ENCODE measurements around the gene LAMA2. TPM values are rescaled to one million over a fixed set of nuclear protein-coding genes. Genes with fewer than 3 reads are reported as not detected.
A peak's percentile ranks its signal among the peaks of the same experiment; 100 is the strongest.

The LAMA2 gene
- total RNA-seq, 4 donors from 2014 or later: 115 to 153 (median 134) TPM

DNA sequence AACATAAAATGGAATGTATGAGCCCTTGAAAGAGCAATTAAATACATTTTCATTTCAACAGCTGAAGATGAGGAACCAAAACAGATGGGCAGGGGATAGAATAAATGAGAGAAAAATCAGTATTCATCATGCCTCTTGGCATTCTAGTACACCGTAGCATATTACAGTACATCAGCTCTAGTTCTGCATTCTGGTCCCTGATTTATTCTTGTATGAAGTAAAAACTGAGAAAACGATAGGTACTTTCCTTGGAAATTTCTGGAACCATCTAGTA, 477.7 kb downstream of the LAMA2 start:
- H3K9me3 ChIP-seq: no peaks in the 10 kb centered on the region
- no peak overlapping the region for H3K27ac ChIP-seq (replicated peaks in 1 of 4)
- peaks cover 0 to 36% (median 0%) of the 10 kb centered on the region in 4 donors for H3K36me3 ChIP-seq
- intact Hi-C loops (cut with DNase I): no loop called here
- no peak overlapping the region for H3K4me3 ChIP-seq
- TF ChIP-seq, protein P1, sequence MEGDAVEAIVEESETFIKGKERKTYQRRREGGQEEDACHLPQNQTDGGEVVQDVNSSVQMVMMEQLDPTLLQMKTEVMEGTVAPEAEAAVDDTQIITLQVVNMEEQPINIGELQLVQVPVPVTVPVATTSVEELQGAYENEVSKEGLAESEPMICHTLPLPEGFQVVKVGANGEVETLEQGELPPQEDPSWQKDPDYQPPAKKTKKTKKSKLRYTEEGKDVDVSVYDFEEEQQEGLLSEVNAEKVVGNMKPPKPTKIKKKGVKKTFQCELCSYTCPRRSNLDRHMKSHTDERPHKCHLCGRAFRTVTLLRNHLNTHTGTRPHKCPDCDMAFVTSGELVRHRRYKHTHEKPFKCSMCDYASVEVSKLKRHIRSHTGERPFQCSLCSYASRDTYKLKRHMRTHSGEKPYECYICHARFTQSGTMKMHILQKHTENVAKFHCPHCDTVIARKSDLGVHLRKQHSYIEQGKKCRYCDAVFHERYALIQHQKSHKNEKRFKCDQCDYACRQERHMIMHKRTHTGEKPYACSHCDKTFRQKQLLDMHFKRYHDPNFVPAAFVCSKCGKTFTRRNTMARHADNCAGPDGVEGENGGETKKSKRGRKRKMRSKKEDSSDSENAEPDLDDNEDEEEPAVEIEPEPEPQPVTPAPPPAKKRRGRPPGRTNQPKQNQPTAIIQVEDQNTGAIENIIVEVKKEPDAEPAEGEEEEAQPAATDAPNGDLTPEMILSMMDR (IDR thresholded peaks at IDR 0.05): no peak
- TF ChIP-seq POLR2AphosphoS5 (IDR thresholded peaks at IDR 0.05) (no peak), POLR2A (IDR thresholded peaks at IDR 0.05; ENCODE audit: low read depth) (no peak), EP300 (IDR thresholded peaks at IDR 0.05) (no peak)
- H3K27me3 ChIP-seq: no peaks in the 10 kb centered on the region
- no peak for DNase-seq (ENCODE audit: extremely low spot score)
- WGBS: 55% methylated on average over 2 of the region's 2 CpGs
- peaks cover 0 to 13% (median 7%) of the 10 kb centered on the region in 4 donors for H3K4me1 ChIP-seq

DNA sequence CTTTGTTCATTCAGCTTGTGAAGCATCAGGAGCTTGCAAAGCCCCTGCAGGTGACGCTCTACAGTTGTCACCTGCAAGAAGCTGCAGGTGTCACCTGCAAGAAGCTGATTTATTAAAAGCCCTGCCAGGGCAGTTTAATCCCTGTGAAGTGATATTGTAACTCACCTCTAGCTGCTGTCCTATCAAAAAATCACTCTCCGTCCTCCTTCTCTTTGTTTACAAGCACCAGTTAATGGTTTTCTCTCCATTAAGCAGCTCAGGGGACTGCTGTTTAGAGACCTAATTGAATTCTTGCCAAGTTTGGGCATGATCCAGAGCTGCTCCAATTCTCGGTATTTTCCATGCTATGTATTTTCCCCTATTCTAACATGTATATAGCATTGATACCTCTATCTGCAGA, 481.1 kb downstream of the LAMA2 start:
- TF ChIP-seq POLR2AphosphoS5 (IDR thresholded peaks at IDR 0.05) (no peak), EP300 (IDR thresholded peaks at IDR 0.05) (no peak), POLR2A (IDR thresholded peaks at IDR 0.05; ENCODE audit: low read depth) (no peak)
- TF ChIP-seq, protein P1 (IDR thresholded peaks at IDR 0.05): no peak
- intact Hi-C loops (cut with DNase I): no loop called here
- H3K36me3 ChIP-seq: peaks cover 0 to 59% (median 0%) of the 10 kb centered on the region in 4 donors
- no peaks in the 10 kb centered on the region for H3K9me3 ChIP-seq
- H3K27me3 ChIP-seq: no peaks in the 10 kb centered on the region
- no peak for DNase-seq (ENCODE audit: extremely low spot score)
- 95% methylated on average over 3 of the region's 3 CpGs for WGBS
- H3K4me1 ChIP-seq: peaks cover 0 to 13% (median 9%) of the 10 kb centered on the region in 4 donors
- H3K27ac ChIP-seq (replicated peaks in 1 of 4): no peak overlapping the region
- no peak overlapping the region for H3K4me3 ChIP-seq

DNA sequence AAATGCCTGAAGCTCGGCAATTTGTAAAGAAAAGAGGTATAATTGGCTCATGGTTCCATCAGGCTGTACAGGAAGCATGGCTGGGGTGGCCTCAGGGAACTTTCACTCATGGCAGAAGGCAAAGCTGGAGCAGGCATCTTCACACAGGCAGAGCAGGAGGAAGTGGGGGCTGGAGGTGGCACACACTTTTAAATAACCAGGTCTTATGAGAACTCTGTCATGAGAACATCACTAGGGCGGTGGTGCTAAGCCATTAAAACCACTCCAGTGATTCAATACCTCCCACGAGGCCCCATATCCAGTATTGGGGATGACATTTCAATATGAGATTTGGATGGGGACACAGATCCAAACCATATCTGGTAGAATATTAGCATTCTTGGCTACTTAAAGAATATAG, 481.8 kb downstream of the LAMA2 start:
- peaks cover 0 to 12% (median 8%) of the 10 kb centered on the region in 4 donors for H3K4me1 ChIP-seq
- no peaks in the 10 kb centered on the region for H3K27me3 ChIP-seq
- no peak for DNase-seq (ENCODE audit: extremely low spot score)
- H3K27ac ChIP-seq (replicated peaks in 1 of 4): no peak overlapping the region
- TF ChIP-seq EP300 (IDR thresholded peaks at IDR 0.05): no peak
- TF ChIP-seq, protein P1 (IDR thresholded peaks at IDR 0.05): no peak
- no peak for TF ChIP-seq POLR2A (IDR thresholded peaks at IDR 0.05; ENCODE audit: low read depth)
- TF ChIP-seq POLR2AphosphoS5 (IDR thresholded peaks at IDR 0.05): no peak
- WGBS: 72% methylated on average over 3 of the region's 3 CpGs
- peaks cover 0 to 61% (median 0%) of the 10 kb centered on the region in 4 donors for H3K36me3 ChIP-seq
- H3K9me3 ChIP-seq: no peaks in the 10 kb centered on the region
- intact Hi-C loops (cut with DNase I): no loop called here
- no peak overlapping the region for H3K4me3 ChIP-seq

DNA sequence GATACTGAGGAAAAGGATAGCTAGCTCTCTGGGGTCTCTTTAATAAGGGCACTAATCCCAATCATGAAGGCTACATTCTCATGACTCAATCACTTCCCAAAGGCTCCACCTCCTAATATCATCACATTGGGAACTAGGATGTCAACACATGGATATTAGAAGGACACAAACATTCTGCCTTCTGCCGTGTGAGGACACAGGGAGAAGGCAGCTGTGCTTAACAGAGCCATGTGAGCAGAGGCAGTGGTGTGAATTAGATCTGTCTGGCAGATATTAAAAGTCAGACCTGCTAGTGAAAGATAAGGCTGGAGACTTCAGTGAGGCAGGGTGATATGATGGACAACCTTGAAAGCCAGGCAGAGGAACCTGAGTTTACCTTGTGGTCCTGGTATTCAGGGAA, 485.1 kb downstream of the LAMA2 start:
- intact Hi-C loops (cut with DNase I): no loop called here
- no peak for TF ChIP-seq POLR2A (IDR thresholded peaks at IDR 0.05; ENCODE audit: low read depth)
- peak in 1 of 2 donors; percentile 36 for TF ChIP-seq POLR2AphosphoS5 (IDR thresholded peaks at IDR 0.05)
- TF ChIP-seq, protein P1 (IDR thresholded peaks at IDR 0.05): no peak
- H3K36me3 ChIP-seq: peaks cover 0 to 54% (median 0%) of the 10 kb centered on the region in 4 donors
- peaks cover 0 to 7% (median 7%) of the 10 kb centered on the region in 4 donors for H3K4me1 ChIP-seq
- H3K4me3 ChIP-seq: no peak overlapping the region
- WGBS: 78% methylated on average over 1 of the region's 1 CpG
- H3K9me3 ChIP-seq: no peaks in the 10 kb centered on the region
- DNase-seq (ENCODE audit: extremely low spot score): no peak
- H3K27me3 ChIP-seq: no peaks in the 10 kb centered on the region
- no peak overlapping the region for H3K27ac ChIP-seq (replicated peaks in 1 of 4)

DNA sequence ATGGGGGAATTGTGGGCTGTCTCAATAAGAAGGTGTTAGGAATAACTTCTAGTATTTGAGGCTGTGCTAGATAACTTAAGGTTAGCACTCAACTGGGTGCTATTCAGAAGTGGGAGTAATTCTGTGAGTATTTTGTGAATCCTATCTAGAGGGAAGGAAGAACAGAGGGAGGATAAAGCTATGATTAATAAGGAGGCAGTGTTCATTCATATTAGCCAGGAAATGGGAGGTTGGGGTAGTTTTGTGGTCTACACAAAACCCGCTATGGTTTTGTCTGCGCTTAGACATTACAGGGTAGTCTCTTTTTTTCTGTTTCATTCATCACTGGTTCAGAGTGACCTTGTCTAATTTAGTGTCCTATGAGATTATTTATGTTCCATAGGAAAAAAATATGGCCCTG, 486.0 kb downstream of the LAMA2 start:
- peaks cover 0 to 60% (median 0%) of the 10 kb centered on the region in 4 donors for H3K36me3 ChIP-seq
- no peak overlapping the region for H3K4me3 ChIP-seq
- H3K9me3 ChIP-seq: no peaks in the 10 kb centered on the region
- intact Hi-C loops (cut with DNase I): no loop called here
- no peaks in the 10 kb centered on the region for H3K27me3 ChIP-seq
- H3K4me1 ChIP-seq: peaks cover 0 to 7% (median 7%) of the 10 kb centered on the region in 4 donors
- no peak overlapping the region for H3K27ac ChIP-seq (replicated peaks in 1 of 4)
- TF ChIP-seq EP300 (IDR thresholded peaks at IDR 0.05): no peak
- TF ChIP-seq, protein P1 (IDR thresholded peaks at IDR 0.05): no peak
- no peak for TF ChIP-seq POLR2AphosphoS5 (IDR thresholded peaks at IDR 0.05)
- TF ChIP-seq POLR2A (IDR thresholded peaks at IDR 0.05; ENCODE audit: low read depth): no peak
- WGBS: 93% methylated on average over 2 of the region's 2 CpGs
- DNase-seq (ENCODE audit: extremely low spot score): no peak
